ENCODE measurements around the gene PCBP4. TPM values are rescaled to one million over a fixed set of nuclear protein-coding genes. Genes with fewer than 3 reads are reported as not detected.

PCBP4 gene
- 28.2 and 28.6 TPM in 2 replicates for total RNA-seq (2012; rRNA removed)

DNA sequence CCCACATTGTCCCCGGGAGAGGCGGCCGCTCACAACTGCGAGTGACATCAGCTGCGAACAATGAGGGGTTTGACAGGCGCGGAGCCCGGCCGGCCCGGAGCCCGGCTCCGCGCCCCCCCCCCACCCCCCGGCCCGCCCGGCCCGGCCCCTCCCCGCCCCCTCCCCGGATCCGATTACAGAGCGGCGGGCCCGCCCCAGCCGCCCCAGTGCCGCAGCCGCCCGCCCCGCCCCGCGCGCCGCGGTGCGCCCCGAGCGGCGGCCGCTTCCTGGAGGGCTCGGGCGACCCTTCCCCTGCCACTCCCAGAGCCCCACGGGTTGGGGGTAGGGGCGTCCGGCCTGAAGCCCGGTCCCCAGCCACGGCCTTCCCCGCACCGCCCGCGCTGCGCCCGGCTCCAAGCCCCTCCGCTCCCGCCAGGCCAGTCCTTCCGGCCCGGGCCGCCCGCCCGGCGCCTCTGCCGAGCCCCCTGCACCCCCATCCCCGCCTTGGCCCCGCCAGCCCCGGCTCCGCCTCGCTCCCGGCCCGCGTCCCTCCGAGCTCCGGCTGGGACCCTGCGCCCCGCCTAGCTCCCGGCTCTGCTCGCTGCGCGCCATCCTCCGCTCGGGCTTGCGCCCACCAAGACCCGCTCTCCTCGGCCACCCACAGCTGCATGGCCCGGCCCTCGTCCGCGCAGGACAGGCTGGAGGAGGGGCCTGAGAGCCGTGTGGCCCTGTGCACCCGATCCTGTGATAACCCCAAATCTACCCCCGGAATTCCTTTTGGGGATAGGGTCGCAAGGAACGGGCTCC is at the start of gene PCBP4:
Gene PCBP4 (minus strand): TSS at position 71 of the 786 bp plus-strand sequence. CDS start 6,214 bp downstream, outside the sequence.
- H3K27me3 ChIP-seq (ENCODE audit: control insufficient read depth, insufficient read depth, low read length) = no peaks in the 10 kb centered on the region
- H3K9ac ChIP-seq (ENCODE audit: low read depth, low read length) = peak within 1 kb of the TSS; percentile 87
- H3K4me3 ChIP-seq (ENCODE audit: low read length) = peak within 1 kb of the TSS; percentile 90
- H3K4me2 ChIP-seq (ENCODE audit: low read length) = peak within 1 kb of the TSS; percentile 100
- peaks cover 5% of the 10 kb centered on the region for H3K36me3 ChIP-seq (ENCODE audit: insufficient read depth, low read length)
- no peaks in the 10 kb centered on the region for H3K9me3 ChIP-seq (replicated peaks; ENCODE audit: low read length)
- peaks cover 46% of the 10 kb centered on the region for H3K4me1 ChIP-seq (ENCODE audit: control insufficient read depth, insufficient read depth, low read length)

DNA sequence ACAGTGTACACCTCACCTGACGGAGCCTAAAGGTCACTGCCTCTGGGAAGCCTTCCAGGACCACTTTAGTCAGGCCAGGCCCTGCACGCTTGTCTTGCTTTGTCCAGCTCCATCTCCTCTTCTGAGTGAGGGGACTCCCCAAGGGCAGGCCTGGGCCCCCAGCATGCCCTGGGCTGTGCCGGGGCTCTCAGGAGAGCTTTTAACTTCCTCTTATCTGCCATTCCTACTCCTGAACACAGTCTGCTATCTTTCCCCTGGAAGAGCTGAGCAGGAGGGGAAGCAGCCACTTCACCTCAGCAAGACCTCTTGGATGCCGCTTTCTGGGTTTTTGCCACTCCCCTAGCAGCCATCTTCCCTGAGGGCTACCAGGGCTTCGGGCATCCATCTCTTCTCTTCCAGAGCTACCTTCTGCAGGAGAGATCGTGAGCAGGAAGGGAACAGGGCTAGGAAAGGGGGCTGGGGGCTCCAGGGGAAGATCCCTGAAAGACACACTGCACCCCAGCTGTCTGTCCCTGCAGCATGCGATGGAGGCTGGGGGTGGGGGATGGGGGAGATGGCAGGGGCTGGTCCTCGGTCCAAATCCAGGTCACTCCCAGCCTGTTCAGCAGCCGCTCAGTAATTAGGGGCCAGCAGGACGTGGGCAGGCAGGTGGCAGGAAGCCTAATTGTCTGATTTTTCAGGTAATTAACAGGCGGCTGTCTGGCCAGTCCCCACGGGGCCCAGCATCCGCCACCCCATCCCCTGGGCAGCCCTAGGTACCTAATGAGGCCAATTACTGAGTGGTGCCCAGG is 48.4 kb upstream of the PCBP4 start:
- peaks cover 8% of the 10 kb centered on the region for H3K4me1 ChIP-seq (ENCODE audit: control insufficient read depth, insufficient read depth, low read length)
- no peak overlapping the region for H3K4me2 ChIP-seq (ENCODE audit: low read length)
- H3K4me3 ChIP-seq (ENCODE audit: low read length) = no peak overlapping the region
- no peak overlapping the region for H3K9ac ChIP-seq (ENCODE audit: low read depth, low read length)
- no peaks in the 10 kb centered on the region for H3K9me3 ChIP-seq (replicated peaks; ENCODE audit: low read length)
- H3K36me3 ChIP-seq (ENCODE audit: insufficient read depth, low read length) = no peaks in the 10 kb centered on the region
- no peaks in the 10 kb centered on the region for H3K27me3 ChIP-seq (ENCODE audit: control insufficient read depth, insufficient read depth, low read length)

DNA sequence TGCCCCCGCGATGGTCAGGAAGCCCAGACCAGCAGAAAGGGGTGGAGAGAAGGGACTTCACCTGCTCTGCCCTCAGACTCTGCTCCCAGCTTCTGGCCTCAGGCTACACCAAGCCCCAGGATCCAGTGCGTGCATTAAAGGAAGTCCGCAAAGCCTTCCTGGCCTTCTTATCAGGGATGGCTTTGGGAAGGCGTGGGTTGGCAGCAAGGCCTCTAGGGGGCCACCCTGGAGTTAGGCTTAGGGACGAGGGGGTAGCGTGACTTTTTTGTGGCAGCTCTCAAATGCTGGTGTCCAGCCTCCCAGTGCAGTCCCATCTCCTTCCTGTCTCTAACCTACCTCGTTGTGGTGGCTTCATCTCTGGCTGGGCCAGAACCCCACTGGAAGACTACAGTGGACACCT is 47.4 kb upstream of the PCBP4 start:
- Histone ChIP-seq H3K9me3 (replicated peaks; ENCODE audit: low read length) (no peaks in the 10 kb centered on the region), H3K4me3 (ENCODE audit: low read length) (no peak overlapping the region), H3K36me3 (ENCODE audit: insufficient read depth, low read length) (no peaks in the 10 kb centered on the region), H3K9ac (ENCODE audit: low read depth, low read length) (no peak overlapping the region), H3K4me2 (ENCODE audit: low read length) (no peak overlapping the region), H3K4me1 (ENCODE audit: control insufficient read depth, insufficient read depth, low read length) (peaks cover 4% of the 10 kb centered on the region), H3K27me3 (ENCODE audit: control insufficient read depth, insufficient read depth, low read length) (no peaks in the 10 kb centered on the region)

DNA sequence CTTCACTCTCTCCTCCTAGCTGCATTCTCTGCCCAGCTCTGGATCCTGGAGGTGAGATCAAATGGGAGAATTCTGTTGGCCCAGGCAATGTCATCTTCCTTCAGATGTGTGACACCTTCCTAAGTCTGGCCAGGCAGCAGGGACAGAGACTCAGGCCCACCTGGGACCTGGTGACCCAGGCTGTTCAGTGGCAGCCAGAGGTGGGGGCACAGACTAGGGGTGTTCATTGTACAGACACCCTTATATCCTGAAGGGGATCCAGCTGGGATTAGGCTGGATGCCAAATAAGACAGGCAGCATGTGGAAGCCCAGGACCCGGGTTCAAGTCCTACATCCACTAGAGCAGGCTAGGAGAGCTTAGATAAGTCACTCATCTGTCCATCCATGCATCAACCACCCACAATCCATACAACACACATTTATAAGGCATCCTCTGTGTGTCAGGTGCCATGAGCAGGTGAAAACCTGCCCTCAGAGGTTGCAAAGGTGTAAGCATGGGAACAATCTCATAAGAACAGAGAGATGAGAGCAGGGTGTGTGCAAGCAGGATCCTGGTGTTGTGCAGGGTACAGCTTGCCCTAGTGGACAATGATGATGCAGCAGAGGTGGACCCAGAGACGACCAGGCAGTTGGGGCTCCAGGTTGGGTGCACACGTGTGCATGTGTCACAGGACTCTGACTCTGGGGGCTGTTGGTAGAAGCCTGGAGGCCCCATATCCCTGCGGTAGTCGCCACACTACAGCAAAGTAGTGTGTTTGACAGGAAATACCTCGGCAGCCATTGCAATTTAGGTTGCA is 46.7 kb upstream of the PCBP4 start:
- H3K9me3 ChIP-seq (replicated peaks; ENCODE audit: low read length) = no peaks in the 10 kb centered on the region
- H3K36me3 ChIP-seq (ENCODE audit: insufficient read depth, low read length) = no peaks in the 10 kb centered on the region
- H3K27me3 ChIP-seq (ENCODE audit: control insufficient read depth, insufficient read depth, low read length) = no peaks in the 10 kb centered on the region
- no peak overlapping the region for H3K4me3 ChIP-seq (ENCODE audit: low read length)
- no peak overlapping the region for H3K9ac ChIP-seq (ENCODE audit: low read depth, low read length)
- H3K4me2 ChIP-seq (ENCODE audit: low read length) = no peak overlapping the region
- no peaks in the 10 kb centered on the region for H3K4me1 ChIP-seq (ENCODE audit: control insufficient read depth, insufficient read depth, low read length)

DNA sequence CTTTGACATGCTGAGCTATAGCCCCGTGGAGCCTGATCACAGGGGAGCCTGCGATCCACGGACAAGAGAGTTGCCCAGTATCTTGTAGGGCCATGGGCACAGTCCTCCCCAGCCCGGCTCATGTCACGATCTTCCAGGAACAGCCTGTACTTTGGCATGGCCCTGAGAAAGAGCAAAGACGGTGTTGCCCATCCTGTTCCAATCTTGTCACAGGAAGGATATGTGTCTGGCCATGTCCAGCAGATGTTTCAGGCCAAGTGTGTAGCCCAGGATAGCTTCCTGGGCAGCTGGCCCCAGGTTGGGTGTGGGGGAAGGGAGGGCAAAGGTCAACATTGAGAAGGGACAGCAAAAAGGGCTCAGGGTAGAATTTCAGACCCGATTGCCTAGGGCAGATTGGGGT is 45.4 kb upstream of the PCBP4 start:
- H3K9me3 ChIP-seq (replicated peaks; ENCODE audit: low read length) = no peaks in the 10 kb centered on the region
- H3K4me1 ChIP-seq (ENCODE audit: control insufficient read depth, insufficient read depth, low read length) = no peaks in the 10 kb centered on the region
- no peak overlapping the region for H3K9ac ChIP-seq (ENCODE audit: low read depth, low read length)
- H3K27me3 ChIP-seq (ENCODE audit: control insufficient read depth, insufficient read depth, low read length) = no peaks in the 10 kb centered on the region
- H3K36me3 ChIP-seq (ENCODE audit: insufficient read depth, low read length) = no peaks in the 10 kb centered on the region
- no peak overlapping the region for H3K4me2 ChIP-seq (ENCODE audit: low read length)
- H3K4me3 ChIP-seq (ENCODE audit: low read length) = no peak overlapping the region

DNA sequence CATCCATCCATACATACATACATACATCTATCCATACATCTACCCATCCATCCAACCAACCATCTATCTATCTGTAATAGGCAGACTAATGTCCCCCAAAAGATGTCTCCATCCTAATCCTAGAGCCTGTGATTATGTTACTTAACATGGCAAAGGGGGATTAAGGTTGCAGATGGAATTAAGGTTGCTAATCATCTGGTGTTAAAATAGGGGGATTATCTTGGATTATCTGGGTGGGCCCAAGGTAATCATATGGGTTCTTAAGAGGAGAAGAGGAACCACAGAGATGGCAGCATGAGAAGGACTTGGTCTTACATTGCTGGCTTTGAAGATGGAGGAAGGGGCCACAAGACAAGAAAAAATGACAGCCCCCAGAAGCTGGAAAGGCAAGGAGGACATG is 43.2 kb upstream of the PCBP4 start:
- Histone ChIP-seq H3K9ac (ENCODE audit: low read depth, low read length) (no peak overlapping the region), H3K4me1 (ENCODE audit: control insufficient read depth, insufficient read depth, low read length) (peaks cover 9% of the 10 kb centered on the region), H3K4me3 (ENCODE audit: low read length) (no peak overlapping the region), H3K9me3 (replicated peaks; ENCODE audit: low read length) (no peaks in the 10 kb centered on the region), H3K27me3 (ENCODE audit: control insufficient read depth, insufficient read depth, low read length) (no peaks in the 10 kb centered on the region), H3K4me2 (ENCODE audit: low read length) (no peak overlapping the region), H3K36me3 (ENCODE audit: insufficient read depth, low read length) (no peaks in the 10 kb centered on the region)

DNA sequence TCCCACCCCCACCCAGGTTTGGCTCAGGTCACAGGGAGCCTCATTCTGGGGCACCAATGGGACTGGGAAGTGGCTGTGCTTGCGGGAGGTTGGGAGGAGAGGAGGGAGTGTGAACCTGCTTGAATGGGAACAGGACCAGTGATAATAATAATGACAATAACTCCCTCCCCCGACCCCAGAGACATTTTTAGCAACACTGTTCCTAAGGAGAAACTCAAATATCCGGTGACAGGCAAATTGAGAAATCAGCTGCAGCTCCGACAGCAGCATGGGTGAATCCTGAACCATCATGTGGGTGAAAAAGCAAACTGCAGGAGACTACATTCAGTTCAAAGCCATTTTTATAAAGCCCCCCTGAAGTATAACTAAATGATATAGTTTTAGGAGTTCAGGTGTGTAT is 40.0 kb upstream of the PCBP4 start:
- Histone ChIP-seq H3K36me3 (ENCODE audit: insufficient read depth, low read length) (no peaks in the 10 kb centered on the region), H3K9me3 (replicated peaks; ENCODE audit: low read length) (no peaks in the 10 kb centered on the region)

DNA sequence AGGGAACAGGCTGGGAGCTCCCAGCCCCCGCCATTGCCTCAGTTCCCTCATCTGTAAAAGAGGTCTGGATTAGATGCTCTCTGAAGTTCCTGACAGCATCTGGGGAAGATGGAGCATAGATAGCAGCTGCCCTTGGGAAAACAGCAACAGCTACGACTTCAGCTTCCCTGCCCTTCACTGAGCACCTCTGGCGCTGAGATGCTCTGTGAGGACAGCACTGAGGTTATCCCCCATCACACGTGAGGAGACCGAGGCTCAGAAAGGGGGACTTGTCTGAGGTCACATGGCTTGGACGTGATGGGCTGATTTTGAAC is 39.5 kb upstream of the PCBP4 start:
- Histone ChIP-seq H3K4me1 (ENCODE audit: control insufficient read depth, insufficient read depth, low read length) (peaks cover 13% of the 10 kb centered on the region), H3K9ac (ENCODE audit: low read depth, low read length) (no peak overlapping the region)

More for the DNA sequence above, 40.0 kb upstream of the PCBP4 start:
- Histone ChIP-seq H3K4me2 (ENCODE audit: low read length) (no peak overlapping the region), H3K4me1 (ENCODE audit: control insufficient read depth, insufficient read depth, low read length) (peaks cover 13% of the 10 kb centered on the region), H3K4me3 (ENCODE audit: low read length) (no peak overlapping the region), H3K27me3 (ENCODE audit: control insufficient read depth, insufficient read depth, low read length) (no peaks in the 10 kb centered on the region), H3K9ac (ENCODE audit: low read depth, low read length) (no peak overlapping the region)

DNA sequence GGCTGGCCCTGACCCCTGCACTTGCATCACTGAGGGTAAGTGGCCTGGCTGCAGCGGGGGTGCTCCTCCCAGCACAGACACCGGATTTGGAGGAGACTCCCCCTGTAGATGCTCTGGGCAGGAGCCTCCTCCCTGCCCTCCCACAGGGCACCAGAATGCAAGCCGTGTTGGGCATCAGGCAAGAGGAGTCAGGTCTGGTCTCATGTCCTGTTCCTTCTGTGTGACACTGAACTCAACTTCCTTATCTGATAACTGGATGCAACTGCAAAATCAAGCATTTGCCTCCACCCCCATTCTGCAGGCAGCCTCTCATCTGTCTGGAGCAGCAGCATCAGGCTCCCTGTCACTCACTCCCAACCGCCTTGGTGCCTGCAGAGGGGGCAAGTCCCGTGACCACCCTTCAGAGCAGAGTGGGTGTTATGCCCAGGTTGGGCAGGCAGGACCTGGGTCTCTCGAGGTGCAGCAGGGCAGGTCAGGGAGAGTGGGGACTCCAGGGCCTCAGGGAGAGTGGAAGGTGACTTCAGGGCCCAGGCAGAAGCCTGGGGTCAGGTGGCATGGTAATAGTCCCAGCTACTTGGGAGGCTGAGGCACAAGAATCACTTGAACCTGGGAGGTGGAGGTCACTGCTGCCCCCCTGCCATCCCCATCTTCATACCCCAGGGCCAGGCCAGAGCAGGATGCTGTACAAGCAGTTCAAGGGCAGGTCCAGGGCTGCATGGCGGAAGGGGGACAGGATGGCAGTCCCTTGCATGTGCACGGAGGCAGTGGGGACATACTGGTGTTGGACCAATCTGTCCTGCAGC is 39.0 kb upstream of the PCBP4 start:
- Histone ChIP-seq H3K9me3 (replicated peaks; ENCODE audit: low read length) (no peaks in the 10 kb centered on the region), H3K4me1 (ENCODE audit: control insufficient read depth, insufficient read depth, low read length) (peaks cover 13% of the 10 kb centered on the region), H3K4me3 (ENCODE audit: low read length) (peak overlapping the region; percentile 33), H3K4me2 (ENCODE audit: low read length) (peak overlapping the region; percentile 68), H3K27me3 (ENCODE audit: control insufficient read depth, insufficient read depth, low read length) (no peaks in the 10 kb centered on the region), H3K36me3 (ENCODE audit: insufficient read depth, low read length) (no peaks in the 10 kb centered on the region), H3K9ac (ENCODE audit: low read depth, low read length) (no peak overlapping the region)

More for the DNA sequence above, 39.5 kb upstream of the PCBP4 start:
- Histone ChIP-seq H3K4me3 (ENCODE audit: low read length) (no peak overlapping the region), H3K9me3 (replicated peaks; ENCODE audit: low read length) (no peaks in the 10 kb centered on the region), H3K36me3 (ENCODE audit: insufficient read depth, low read length) (no peaks in the 10 kb centered on the region), H3K27me3 (ENCODE audit: control insufficient read depth, insufficient read depth, low read length) (no peaks in the 10 kb centered on the region), H3K4me2 (ENCODE audit: low read length) (no peak overlapping the region)

DNA sequence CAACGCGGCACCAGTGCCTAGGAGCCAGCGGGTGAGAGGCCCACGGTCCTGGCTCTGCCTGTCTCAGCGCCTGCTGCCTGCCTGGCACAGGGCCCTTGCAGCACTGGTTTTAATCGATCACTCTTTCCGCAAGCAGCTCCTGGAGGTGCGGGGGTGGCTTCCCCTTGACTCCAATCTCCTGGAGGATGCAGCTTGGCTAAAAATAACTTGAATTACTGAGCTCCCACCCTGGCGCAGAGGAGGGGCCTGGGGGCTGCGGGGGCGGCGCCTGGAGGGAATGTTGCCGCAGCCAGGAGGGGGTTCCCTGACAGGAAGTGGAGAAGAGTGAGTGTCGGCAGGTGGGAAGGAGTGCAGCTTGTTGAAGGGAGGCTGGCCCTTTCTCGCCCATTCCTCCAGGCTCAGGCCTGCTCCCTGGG is 38.3 kb upstream of the PCBP4 start:
- H3K4me3 ChIP-seq (ENCODE audit: low read length) = peak overlapping the region; percentile 33
- H3K27me3 ChIP-seq (ENCODE audit: control insufficient read depth, insufficient read depth, low read length) = no peaks in the 10 kb centered on the region
- H3K36me3 ChIP-seq (ENCODE audit: insufficient read depth, low read length) = no peaks in the 10 kb centered on the region
- H3K9ac ChIP-seq (ENCODE audit: low read depth, low read length) = peak overlapping the region; percentile 46
- H3K9me3 ChIP-seq (replicated peaks; ENCODE audit: low read length) = no peaks in the 10 kb centered on the region
- peak overlapping the region; percentile 68 for H3K4me2 ChIP-seq (ENCODE audit: low read length)
- H3K4me1 ChIP-seq (ENCODE audit: control insufficient read depth, insufficient read depth, low read length) = peaks cover 13% of the 10 kb centered on the region
